HAP-1 (cell line): ENCODE results near the gene LCP1.
A peak's percentile ranks its signal among the peaks of the same experiment; 100 is the strongest.

ENCODE experiments used
- DNase-seq, 2 experiments: peaks; one replicate each; pipeline ENCODE4 v3.0.0-alpha.2; 2016 to 2020; ENCODE audit warnings: low spot score in 2 of 2
- H3K27me3 ChIP-seq: fragments of 250-450 bp; sonication (Bioruptor Pico); 2 replicates; pipeline ENCODE4 v1.5.1; 2020; ENCODE audit warnings: low read depth, mild to moderate bottlenecking, moderate library complexity
- H3K36me3 ChIP-seq: fragments of 250-450 bp; sonication (Bioruptor Pico); replicated peaks from 2 replicates; pipeline ENCODE4 v1.5.1; 2020; ENCODE audit warnings: mild to moderate bottlenecking
- H3K4me1 ChIP-seq: fragments of 250-450 bp; sonication (Bioruptor Pico); 2 replicates; pipeline ENCODE4 v1.5.1; 2020; ENCODE audit warnings: mild to moderate bottlenecking
- H3K4me3 ChIP-seq: fragments of 250-450 bp; sonication (Bioruptor Pico); 2 replicates; pipeline ENCODE4 v1.5.1; 2020; ENCODE audit warnings: mild to moderate bottlenecking, moderate library complexity
- H3K9me3 ChIP-seq: fragments of 250-450 bp; sonication (Bioruptor Pico); 2 replicates; pipeline ENCODE4 v1.5.1; 2020; ENCODE audit warnings: mild to moderate bottlenecking, moderate library complexity
- in situ Hi-C: fragments of 300-500 bp; cut with MboI; formaldehyde crosslinking; loops from 3 replicates; pipeline ENCODE4 v1.14.3; 2020; ENCODE audit warnings: low sequenced_read_pairs, inconsistent platforms, mixed read lengths

The LCP1 gene

DNA sequence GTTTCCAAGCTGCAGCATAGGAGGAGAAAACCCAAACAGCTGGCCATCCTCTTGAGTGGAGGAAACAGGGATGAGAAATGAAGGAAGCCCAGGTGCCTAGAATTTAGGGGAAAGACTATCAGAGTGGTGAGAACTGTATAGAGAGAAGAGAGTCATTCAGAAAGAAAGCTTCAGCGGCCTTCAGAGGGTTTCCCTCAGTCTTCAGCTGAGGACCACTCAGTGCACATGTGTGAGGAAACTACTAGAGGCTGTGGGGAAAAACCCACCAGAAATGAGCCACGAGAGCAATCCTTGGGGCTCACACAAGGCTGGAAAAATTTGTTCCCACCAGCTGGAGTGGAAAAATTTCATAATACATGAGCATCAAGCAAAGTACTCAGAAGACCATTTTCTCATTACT lies 41.9 kb downstream of the LCP1 start:
- no peak for DNase-seq
- in situ Hi-C loops = loop anchor here (25.0 kb wide), 1 partner anchor 528 kb away; the partner anchor contains the start of gene ERICH6B

DNA sequence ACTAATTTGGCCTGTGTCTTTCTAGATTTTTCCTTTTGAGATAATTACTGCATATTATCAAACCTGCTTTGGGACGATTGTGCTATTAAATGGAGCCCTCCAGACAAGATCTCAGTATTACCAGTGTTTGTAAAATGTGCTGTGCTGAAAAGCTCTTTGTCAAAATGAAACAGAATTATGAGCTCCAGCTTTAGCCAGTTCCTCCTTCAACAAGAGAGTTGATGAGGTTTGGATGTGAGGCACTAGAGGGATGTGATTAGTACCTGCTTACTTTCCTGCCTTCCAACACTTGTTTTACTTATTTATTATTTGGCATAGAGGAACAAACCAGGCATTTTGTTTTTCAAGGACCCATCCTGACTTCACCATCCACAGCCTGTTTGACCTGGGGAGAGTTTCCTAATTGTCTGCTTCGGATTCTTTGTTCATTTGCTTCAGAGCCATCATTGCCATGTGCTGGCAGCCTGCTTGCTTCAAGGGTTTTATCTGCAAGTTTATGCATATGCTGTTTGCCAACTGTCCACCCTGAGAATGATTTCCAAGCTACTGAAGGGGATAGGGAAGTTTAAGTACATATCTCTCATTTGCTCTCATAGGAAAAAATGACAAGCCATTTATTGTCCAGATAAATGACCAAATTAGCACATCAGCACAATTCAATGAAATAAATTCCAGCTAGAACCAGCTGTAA lies 44.2 kb downstream of the LCP1 start:
- no peaks in the 10 kb centered on the region for H3K4me1 ChIP-seq
- H3K9me3 ChIP-seq = no peaks in the 10 kb centered on the region
- in situ Hi-C loops = loop anchor here (25.0 kb wide), 1 partner anchor 525 kb away; the partner anchor contains the start of gene ERICH6B
- no peak for DNase-seq
- no peaks in the 10 kb centered on the region for H3K36me3 ChIP-seq
- no peak overlapping the region for H3K4me3 ChIP-seq
- H3K27me3 ChIP-seq = no peaks in the 10 kb centered on the region

More for the DNA sequence above, 41.9 kb downstream of the LCP1 start:
- no peak overlapping the region for H3K4me3 ChIP-seq
- no peaks in the 10 kb centered on the region for H3K9me3 ChIP-seq
- no peaks in the 10 kb centered on the region for H3K27me3 ChIP-seq
- peaks cover 5% of the 10 kb centered on the region for H3K4me1 ChIP-seq
- no peaks in the 10 kb centered on the region for H3K36me3 ChIP-seq

DNA sequence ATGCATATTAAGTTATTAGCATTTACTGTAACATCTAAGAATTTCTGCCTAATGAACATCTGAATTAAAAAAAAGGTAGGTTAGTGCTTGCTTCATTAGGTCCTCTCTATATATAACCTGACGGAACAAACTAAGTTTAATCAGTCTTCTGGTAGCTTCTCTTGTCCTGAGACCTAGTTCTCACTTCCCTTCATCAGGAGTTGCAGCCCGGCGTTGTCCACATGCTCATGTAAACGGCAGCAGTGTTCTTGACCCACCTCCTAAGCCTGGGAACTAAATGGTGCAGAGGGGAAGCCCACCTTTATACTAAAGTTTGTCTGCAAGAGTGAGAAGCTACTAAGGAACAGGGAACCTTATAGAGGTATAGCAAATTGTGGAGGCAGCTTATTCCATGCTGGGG lies 45.3 kb downstream of the LCP1 start:
- Histone ChIP-seq H3K27me3 (no peaks in the 10 kb centered on the region), H3K9me3 (no peaks in the 10 kb centered on the region), H3K36me3 (no peaks in the 10 kb centered on the region), H3K4me3 (no peak overlapping the region), H3K4me1 (no peaks in the 10 kb centered on the region)
- DNase-seq = no peak
- in situ Hi-C loops = loop anchor here (25.0 kb wide), 1 partner anchor 524 kb away; the partner anchor contains the start of gene ERICH6B

DNA sequence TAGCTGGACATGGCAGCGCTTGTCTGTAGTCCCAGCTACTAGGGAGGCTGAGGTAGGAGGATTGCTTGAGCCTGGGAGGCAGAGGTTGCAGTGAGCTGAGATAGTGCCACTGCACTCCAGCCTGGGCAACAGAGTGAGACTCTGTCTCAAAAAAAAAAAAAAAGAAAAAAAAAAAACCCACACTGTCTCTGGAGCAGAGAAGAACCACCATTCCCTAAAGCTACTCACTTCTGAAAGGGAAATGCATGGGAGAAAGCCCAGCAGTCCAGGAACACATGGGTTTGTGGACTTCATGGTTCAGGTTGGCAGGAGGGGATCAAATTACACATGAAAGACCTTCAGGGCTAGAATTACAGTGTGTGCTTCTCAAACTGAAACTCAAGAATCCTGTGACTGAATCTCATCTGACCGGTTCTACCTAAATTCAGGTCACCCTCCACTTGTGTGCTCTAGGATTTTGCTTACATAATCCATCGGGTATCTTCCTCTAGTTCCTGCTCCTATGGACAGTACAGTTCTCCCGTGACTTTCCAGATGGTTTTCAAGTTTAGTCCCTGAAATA lies 46.9 kb downstream of the LCP1 start:
- DNase-seq = no peak

DNA sequence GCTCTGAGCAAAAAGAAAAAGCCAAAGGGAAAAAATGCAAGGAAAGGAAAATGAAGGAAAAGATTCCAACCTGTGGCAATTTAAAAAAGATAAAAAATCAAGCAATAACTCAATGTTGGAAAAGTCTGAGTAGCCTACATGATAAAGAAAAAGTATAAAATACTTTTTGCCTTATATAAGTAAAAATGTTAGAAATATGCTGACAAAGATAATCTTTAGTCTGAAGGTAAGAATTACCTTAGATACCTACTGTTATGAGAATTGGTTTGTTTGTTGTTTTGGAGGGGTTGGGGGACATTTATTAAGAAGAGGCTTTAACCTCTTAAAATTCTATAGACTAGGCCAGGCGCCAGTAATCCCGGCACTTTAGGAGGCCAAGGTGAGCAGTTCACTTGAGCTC lies 47.5 kb downstream of the LCP1 start:
- no peaks in the 10 kb centered on the region for H3K9me3 ChIP-seq
- in situ Hi-C loops = loop anchor here (25.0 kb wide), 1 partner anchor 522 kb away; the partner anchor contains the start of gene ERICH6B
- H3K36me3 ChIP-seq = no peaks in the 10 kb centered on the region

More for the DNA sequence above, 46.9 kb downstream of the LCP1 start:
- Histone ChIP-seq H3K27me3 (no peaks in the 10 kb centered on the region), H3K36me3 (no peaks in the 10 kb centered on the region), H3K9me3 (no peaks in the 10 kb centered on the region), H3K4me1 (no peaks in the 10 kb centered on the region), H3K4me3 (no peak overlapping the region)
- in situ Hi-C loops = loop anchor here (25.0 kb wide), 1 partner anchor 523 kb away; the partner anchor contains the start of gene ERICH6B

DNA sequence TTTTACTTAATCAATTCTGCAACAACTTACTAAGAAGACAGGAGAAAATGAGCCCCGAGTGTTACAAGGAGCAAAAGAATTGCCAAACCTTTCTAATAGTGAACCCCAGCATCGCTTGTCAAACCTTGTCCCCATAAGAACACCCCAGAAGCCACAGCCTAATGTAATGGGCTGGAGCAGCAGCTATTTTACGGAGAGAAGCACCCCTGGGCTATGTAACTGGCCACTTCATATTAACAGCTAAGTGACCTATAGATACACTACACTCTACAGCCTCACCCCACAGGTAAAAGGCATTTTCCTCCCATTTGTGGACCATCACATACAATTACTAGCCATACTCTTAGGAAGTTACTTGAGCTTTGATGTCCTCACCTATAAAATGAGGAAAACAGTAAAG lies 49.9 kb downstream of the LCP1 start:
- no peaks in the 10 kb centered on the region for H3K9me3 ChIP-seq
- no peaks in the 10 kb centered on the region; the same call in 1 of the 2 replicates for H3K27me3 ChIP-seq
- no peak overlapping the region for H3K4me3 ChIP-seq
- no peak for DNase-seq
- no peaks in the 10 kb centered on the region for H3K4me1 ChIP-seq
- no peaks in the 10 kb centered on the region for H3K36me3 ChIP-seq
- in situ Hi-C loops = loop anchor here (25.0 kb wide), 1 partner anchor 520 kb away; the partner anchor contains the start of gene ERICH6B

More for the DNA sequence above, 47.5 kb downstream of the LCP1 start:
- H3K4me3 ChIP-seq = no peak overlapping the region
- no peaks in the 10 kb centered on the region for H3K4me1 ChIP-seq
- no peak for DNase-seq
- no peaks in the 10 kb centered on the region for H3K27me3 ChIP-seq

DNA sequence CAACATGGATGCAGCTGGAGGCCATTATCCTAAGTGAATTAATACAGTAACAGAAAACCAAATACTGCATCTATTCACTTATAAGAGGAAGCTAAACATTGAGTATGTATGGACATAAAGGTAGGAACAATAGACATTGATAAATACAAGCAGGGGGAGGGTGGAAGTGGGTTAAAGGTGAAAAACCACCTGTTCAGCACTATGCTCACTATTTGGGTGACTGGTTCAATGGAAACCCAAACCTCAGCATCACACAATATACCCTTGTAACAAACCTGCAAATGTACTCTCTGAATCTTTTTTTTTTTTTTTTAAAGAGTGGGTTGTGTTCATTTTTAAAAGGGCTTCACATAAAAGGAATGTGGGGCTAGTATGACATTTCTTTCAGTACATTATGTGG lies 50.3 kb downstream of the LCP1 start:
- Histone ChIP-seq H3K4me1 (no peaks in the 10 kb centered on the region), H3K36me3 (no peaks in the 10 kb centered on the region), H3K9me3 (no peaks in the 10 kb centered on the region), H3K27me3 (no peaks in the 10 kb centered on the region; the same call in 1 of the 2 replicates), H3K4me3 (no peak overlapping the region)
- in situ Hi-C loops = loop anchor here (25.0 kb wide), 1 partner anchor 519 kb away; the partner anchor contains the start of gene ERICH6B
- no peak for DNase-seq

DNA sequence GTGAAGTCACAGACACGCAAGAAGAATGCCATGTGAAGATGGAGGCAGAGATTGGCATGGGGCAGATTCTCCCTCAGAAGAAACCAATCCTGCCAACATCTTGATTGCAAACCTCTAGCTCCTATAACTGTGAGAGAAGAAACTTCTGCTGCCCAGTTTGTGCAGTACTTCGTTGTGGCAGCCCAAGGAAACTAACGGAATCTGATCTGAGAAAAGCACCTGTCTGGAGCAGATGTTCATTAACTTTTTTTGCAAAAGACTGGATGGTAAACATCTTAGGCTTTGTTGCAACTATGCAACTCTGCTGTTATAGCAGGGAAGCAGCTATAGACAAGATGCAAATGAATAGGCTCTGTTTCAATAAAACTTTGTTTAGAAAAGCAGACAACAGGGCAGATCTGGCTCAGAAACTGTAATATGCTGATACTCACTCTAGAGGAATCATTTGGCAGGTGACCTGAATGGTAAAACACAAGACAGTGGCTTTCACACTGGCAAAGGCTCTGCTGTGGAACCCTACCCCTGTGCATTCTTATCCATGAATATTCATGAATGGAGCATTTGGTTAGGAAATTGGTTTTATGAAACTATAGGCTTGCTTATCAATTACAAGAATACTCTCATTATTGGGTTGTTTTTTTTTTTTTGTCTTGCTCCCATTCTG lies 51.9 kb downstream of the LCP1 start:
- Histone ChIP-seq H3K9me3 (no peaks in the 10 kb centered on the region), H3K4me3 (no peak overlapping the region), H3K36me3 (no peaks in the 10 kb centered on the region), H3K27me3 (no peaks in the 10 kb centered on the region; the same call in 1 of the 2 replicates), H3K4me1 (no peaks in the 10 kb centered on the region)
- in situ Hi-C loops = loop anchor here (25.0 kb wide), 1 partner anchor 518 kb away; the partner anchor contains the start of gene ERICH6B
- DNase-seq = no peak

DNA sequence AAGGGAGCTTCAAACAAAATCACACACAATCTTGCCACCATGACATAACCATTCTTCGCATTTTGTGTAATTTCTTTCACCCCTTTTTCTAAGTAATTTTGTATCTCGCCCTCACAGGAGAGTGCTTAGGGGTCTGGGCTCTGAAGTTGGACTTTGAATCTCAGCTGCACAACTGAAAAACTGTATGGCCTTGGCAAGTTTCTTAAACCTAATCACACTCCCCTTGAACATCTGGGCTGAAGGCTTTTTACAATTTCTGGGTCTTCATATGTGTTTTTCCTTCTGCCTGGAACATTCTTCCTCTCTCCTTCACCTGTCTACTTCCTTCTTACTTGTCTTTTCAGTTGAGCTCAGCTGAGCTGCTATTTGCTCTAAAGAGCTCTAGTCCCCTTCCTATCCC lies 52.9 kb downstream of the LCP1 start:
- H3K9me3 ChIP-seq = no peaks in the 10 kb centered on the region
- no peaks in the 10 kb centered on the region for H3K4me1 ChIP-seq
- H3K4me3 ChIP-seq = no peak overlapping the region
- no peaks in the 10 kb centered on the region; the same call in 1 of the 2 replicates for H3K27me3 ChIP-seq
- DNase-seq = no peak
- H3K36me3 ChIP-seq = no peaks in the 10 kb centered on the region
- in situ Hi-C loops = loop anchor here (25.0 kb wide), 1 partner anchor 517 kb away; the partner anchor contains the start of gene ERICH6B

DNA sequence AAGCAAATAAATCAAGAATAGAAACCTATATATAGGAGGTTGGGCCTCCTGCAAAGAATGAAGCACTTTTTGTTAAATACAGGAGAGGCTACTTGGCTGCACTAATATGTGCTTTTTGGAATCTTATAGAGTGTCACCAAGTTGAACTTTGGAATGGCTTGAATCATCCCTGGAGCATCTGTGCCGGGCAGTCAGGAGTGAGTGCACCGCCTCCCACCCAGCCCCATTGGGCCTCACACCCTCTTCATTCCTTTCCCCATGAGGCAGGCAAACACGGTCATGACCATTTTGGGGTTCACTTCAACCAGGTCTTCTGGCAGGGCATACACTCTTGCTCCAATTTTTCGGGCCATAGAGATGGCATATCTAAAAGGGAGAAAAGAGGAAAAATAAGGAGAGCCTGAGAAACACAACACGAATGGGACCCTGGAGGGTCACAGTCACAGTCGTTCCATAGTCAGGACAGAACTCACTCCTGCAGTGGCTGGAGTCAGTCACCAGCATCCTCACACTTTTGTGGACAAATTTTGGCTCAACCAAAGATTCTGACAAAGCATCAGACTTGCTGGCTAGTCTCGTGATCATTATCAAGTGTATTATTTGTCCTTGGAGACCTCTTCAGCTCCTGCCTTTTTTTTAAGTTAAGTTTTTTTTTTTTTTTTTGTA lies 54.5 kb downstream of the LCP1 start:
- no peak for DNase-seq
- Histone ChIP-seq H3K4me3 (no peak overlapping the region), H3K9me3 (no peaks in the 10 kb centered on the region), H3K36me3 (no peaks in the 10 kb centered on the region), H3K4me1 (no peaks in the 10 kb centered on the region), H3K27me3 (no peaks in the 10 kb centered on the region; the same call in 1 of the 2 replicates)
- in situ Hi-C loops = loop anchor here (25.0 kb wide), 1 partner anchor 515 kb away; the partner anchor contains the start of gene ERICH6B

DNA sequence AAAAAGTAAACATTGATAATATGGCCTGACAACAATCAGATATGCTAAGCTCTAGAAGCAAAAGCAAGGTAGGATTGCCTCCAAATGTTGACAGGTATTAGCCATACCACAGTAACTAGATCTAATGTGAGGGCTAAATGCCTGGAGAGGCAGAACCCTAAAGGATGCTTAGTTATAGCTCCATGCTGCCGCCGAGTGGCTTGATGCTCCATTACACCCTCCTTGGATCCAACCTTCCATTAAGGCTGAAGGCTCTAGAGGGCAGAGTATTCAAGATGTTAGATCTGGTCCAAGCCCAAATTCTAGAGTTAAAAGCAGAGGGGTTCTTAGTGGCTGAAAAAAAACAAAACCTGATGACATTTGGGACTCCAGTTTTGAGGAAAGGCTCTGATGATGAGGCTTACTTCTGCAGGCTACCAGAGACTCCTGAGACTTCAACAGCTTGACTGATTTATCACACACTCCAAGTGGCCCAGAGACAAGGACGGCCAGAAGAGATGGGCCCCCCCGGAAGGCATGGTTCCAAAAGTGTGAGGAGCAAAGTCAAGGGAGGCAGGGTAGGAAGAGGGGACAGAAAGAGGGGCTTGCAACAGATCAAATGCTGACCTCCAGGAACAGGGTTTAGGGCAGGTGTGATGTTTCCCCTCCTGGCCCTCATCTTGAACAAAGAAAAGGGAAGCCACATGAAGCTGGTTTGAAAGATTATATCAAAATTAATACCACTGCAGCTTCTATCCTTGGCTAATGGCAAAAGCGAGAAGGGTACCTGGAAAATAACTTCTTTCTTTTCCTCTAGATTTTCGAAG lies 55.2 kb downstream of the LCP1 start:
- Histone ChIP-seq H3K27me3 (no peaks in the 10 kb centered on the region; the same call in 1 of the 2 replicates), H3K36me3 (no peaks in the 10 kb centered on the region), H3K4me3 (no peak overlapping the region), H3K4me1 (no peaks in the 10 kb centered on the region), H3K9me3 (no peaks in the 10 kb centered on the region)
- in situ Hi-C loops = loop anchor here (25.0 kb wide), 1 partner anchor 514 kb away; the partner anchor contains the start of gene ERICH6B
- peak; percentile 73 to 83 for DNase-seq

DNA sequence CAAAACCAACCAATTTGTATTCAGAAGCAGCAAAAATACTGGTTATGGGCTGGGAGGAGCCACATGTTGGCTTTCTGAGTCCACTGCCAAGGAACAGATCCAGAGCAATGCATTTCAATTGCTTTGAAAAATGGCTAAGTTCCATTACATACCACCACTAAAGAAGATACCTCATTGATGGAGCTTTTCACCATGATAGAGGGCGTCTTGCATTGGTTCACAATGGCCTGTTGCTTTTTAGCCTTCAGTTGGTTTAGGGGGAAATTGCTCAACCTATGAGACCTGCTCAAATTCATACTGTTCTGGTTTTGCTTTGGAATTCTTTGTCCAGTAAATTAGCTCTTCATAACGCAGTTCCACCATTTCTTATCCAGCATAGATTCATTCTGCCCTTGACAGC lies 55.9 kb downstream of the LCP1 start:
- no peaks in the 10 kb centered on the region for H3K9me3 ChIP-seq
- in situ Hi-C loops = loop anchor here (25.0 kb wide), 1 partner anchor 514 kb away; the partner anchor contains the start of gene ERICH6B
- H3K4me3 ChIP-seq = no peak overlapping the region
- H3K4me1 ChIP-seq = no peaks in the 10 kb centered on the region
- H3K36me3 ChIP-seq = no peaks in the 10 kb centered on the region
- no peaks in the 10 kb centered on the region; the same call in 1 of the 2 replicates for H3K27me3 ChIP-seq
- no peak for DNase-seq
